Measurements from ENCODE around the gene PALLD. TPM values are rescaled to one million over a fixed set of nuclear protein-coding genes. Genes with fewer than 3 reads are reported as not detected.

Gene PALLD
- polyA plus RNA-seq, 3 donors = 6.1 to 11.8 (median 9.9) TPM

DNA sequence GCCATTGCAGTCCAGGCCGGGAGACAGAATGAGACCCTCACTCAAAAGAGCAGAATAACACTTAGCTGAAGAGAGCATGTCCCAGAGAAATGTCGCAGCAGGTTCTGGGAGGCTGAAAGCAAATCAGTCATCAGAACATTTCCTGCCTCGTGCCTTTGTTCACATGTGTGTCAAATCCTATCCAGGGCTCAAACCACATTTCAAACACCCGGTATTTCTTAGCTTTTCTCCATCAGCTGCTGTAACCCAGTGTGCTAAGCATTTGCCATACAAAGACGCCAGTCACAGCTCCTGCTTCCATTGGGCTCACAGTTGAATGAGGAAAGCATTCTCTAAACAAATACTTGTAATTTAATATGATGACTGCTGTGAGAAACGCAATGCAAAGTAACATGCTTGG is 6.0 kb downstream of the PALLD start:
- Histone ChIP-seq H3K9me3 (replicated peaks in 1 of 2; ENCODE audit: control insufficient read depth in 1 of 2, insufficient read depth in 1 of 2, low read length in 2 of 2) (no peaks in the 10 kb centered on the region), H3K4me1 (ENCODE audit: control insufficient read depth in 1 of 2, insufficient read depth in 2 of 2, low read length in 2 of 2) (peaks cover 61 to 82% of the 10 kb centered on the region in 2 donors), H3K27me3 (ENCODE audit: control insufficient read depth in 2 of 2, insufficient read depth in 2 of 2, low read length in 2 of 2) (no peaks in the 10 kb centered on the region), H3K4me3 (replicated peaks in 1 of 3; ENCODE audit: low read depth in 2 of 3, low read length in 3 of 3) (no peak overlapping the region), H3K4me2 (replicated peaks; ENCODE audit: extremely low read depth, low read length, poor library complexity, severe bottlenecking) (no peak overlapping the region), H3K79me2 (ENCODE audit: insufficient read depth, low read length) (no peaks in the 10 kb centered on the region), H2AFZ (ENCODE audit: insufficient read depth, low read depth, low read length, poor library complexity, severe bottlenecking) (peak overlapping the region; percentile 57), H3K27ac (ENCODE audit: low read depth in 1 of 2, low read length in 2 of 2) (peak overlapping the region; percentile 92 to 93), H3K36me3 (replicated peaks in 1 of 2; ENCODE audit: control insufficient read depth in 1 of 2, insufficient read depth in 2 of 2, low read length in 2 of 2) (no peaks in the 10 kb centered on the region), H3K9ac (ENCODE audit: insufficient read depth, low read length, poor library complexity, severe bottlenecking) (no peak overlapping the region), H4K20me1 (ENCODE audit: insufficient read depth, low read length) (no peaks in the 10 kb centered on the region)
- 55% methylated on average over 5 of the region's 6 CpGs for WGBS (ENCODE audit: insufficient coverage)
- Mint-ChIP-seq H3K36me3 (peaks cover 0 to 4% of the 10 kb centered on the region in 2 donors), H3K4me1 (peaks cover 23% of the 10 kb centered on the region), H3K27ac (peak overlapping the region in 2 of 7 donors; percentile 97 to 100), H3K27me3 (ENCODE audit: low read depth in 3 of 3) (peaks cover 0 to 2% (median 0%) of the 10 kb centered on the region in 3 donors), H3K4me3 (no peak overlapping the region), H3K9me3 (peaks cover 0 to 5% (median 5%) of the 10 kb centered on the region in 7 donors)
- TF ChIP-seq, protein P1, sequence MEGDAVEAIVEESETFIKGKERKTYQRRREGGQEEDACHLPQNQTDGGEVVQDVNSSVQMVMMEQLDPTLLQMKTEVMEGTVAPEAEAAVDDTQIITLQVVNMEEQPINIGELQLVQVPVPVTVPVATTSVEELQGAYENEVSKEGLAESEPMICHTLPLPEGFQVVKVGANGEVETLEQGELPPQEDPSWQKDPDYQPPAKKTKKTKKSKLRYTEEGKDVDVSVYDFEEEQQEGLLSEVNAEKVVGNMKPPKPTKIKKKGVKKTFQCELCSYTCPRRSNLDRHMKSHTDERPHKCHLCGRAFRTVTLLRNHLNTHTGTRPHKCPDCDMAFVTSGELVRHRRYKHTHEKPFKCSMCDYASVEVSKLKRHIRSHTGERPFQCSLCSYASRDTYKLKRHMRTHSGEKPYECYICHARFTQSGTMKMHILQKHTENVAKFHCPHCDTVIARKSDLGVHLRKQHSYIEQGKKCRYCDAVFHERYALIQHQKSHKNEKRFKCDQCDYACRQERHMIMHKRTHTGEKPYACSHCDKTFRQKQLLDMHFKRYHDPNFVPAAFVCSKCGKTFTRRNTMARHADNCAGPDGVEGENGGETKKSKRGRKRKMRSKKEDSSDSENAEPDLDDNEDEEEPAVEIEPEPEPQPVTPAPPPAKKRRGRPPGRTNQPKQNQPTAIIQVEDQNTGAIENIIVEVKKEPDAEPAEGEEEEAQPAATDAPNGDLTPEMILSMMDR (IDR thresholded peaks at IDR 0.05) = no peak
- intact Hi-C loops (cut with micrococcal nuclease) = loop anchor here in 1 of 2 donors (2.0 kb wide), 1 partner anchor 22 kb away; the partner anchor contains the start of gene DDX60L
- peak in 1 of 3 donors; percentile 42 for DNase-seq

DNA sequence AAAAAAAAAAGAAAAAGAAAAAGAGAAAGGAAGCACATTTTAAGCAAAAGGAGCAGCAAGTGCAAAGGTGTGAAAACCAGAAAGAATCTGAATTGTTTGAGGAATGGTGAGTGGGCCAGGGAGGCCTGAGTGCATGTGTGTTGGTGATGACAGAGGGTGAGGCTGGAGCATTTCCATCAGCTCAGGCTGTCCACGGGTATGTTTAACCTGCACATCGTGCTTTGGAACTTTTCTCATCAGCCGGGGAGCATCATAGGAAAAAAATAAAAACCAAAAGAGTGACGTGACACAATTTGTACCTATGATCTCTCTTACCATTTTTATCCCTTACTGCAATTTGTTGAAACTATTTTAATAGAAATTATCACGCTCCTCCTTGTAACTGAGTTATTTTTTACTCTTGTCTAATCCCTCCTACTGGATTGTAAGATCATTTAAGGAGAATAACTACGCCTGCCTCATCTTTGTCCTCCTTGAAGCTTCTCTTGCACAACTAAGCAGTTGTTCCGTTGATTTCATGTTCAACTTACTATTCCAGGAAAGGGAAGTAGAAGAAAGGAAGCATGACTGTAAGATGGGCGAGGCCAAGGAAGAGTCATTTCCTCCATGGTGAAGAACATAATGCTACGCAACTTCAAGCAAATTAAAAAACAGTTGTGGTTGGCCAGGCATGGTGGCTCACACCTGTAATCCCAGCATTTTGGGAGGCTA is 7.0 kb downstream of the PALLD start:
- Histone ChIP-seq H3K9ac (ENCODE audit: insufficient read depth, low read length, poor library complexity, severe bottlenecking) (peak overlapping the region; percentile 49), H2AFZ (ENCODE audit: insufficient read depth, low read depth, low read length, poor library complexity, severe bottlenecking) (no peak overlapping the region), H3K79me2 (ENCODE audit: insufficient read depth, low read length) (no peaks in the 10 kb centered on the region), H4K20me1 (ENCODE audit: insufficient read depth, low read length) (no peaks in the 10 kb centered on the region), H3K4me2 (replicated peaks; ENCODE audit: extremely low read depth, low read length, poor library complexity, severe bottlenecking) (peak overlapping the region; percentile 46), H3K27me3 (ENCODE audit: control insufficient read depth in 2 of 2, insufficient read depth in 2 of 2, low read length in 2 of 2) (no peaks in the 10 kb centered on the region), H3K27ac (ENCODE audit: low read depth in 1 of 2, low read length in 2 of 2) (peak overlapping the region; percentile 92 to 93), H3K4me3 (replicated peaks in 1 of 3; ENCODE audit: low read depth in 2 of 3, low read length in 3 of 3) (peak overlapping the region in 1 of 3 experiments; percentile 45), H3K9me3 (replicated peaks in 1 of 2; ENCODE audit: control insufficient read depth in 1 of 2, insufficient read depth in 1 of 2, low read length in 2 of 2) (no peaks in the 10 kb centered on the region), H3K36me3 (replicated peaks in 1 of 2; ENCODE audit: control insufficient read depth in 1 of 2, insufficient read depth in 2 of 2, low read length in 2 of 2) (no peaks in the 10 kb centered on the region), H3K4me1 (ENCODE audit: control insufficient read depth in 1 of 2, insufficient read depth in 2 of 2, low read length in 2 of 2) (peaks cover 64 to 78% of the 10 kb centered on the region in 2 donors)
- TF ChIP-seq, protein P1 (IDR thresholded peaks at IDR 0.05) = no peak
- DNase-seq = peak; percentile 91 to 97 (median 97)
- Mint-ChIP-seq H3K4me3 (peak overlapping the region; percentile 21 to 74), H3K9me3 (peaks cover 0 to 5% (median 5%) of the 10 kb centered on the region in 7 donors), H3K27ac (peak overlapping the region in 2 of 7 donors; percentile 97 to 100), H3K36me3 (peaks cover 2 to 4% of the 10 kb centered on the region in 2 donors), H3K4me1 (peaks cover 21% of the 10 kb centered on the region), H3K27me3 (ENCODE audit: low read depth in 3 of 3) (peaks cover 0 to 2% (median 0%) of the 10 kb centered on the region in 3 donors)
- no CpG with 5 or more reads among the region's 9 CpGs for WGBS (ENCODE audit: insufficient coverage)
- intact Hi-C loops (cut with micrococcal nuclease) = loop anchor here in 1 of 2 donors (2.0 kb wide), 1 partner anchor 23 kb away; the partner anchor contains the start of gene DDX60L

Measured in CD14-positive monocyte (primary cell).